Measurements from ENCODE around the gene KIF4A. TPM values are rescaled to one million over a fixed set of nuclear protein-coding genes. Genes with fewer than 3 reads are reported as not detected.
"Not testable (repeated sequence)": the region's sequence is repeated elsewhere in the genome, so short reads cannot be mapped to it uniquely, and the experiment has no call there.

KIF4A gene
- total RNA-seq, 1 donor from 2014 or later = 26.5 TPM

- DNase-seq (ENCODE audit: low spot score) = no peak
- Mint-ChIP-seq H3K36me3 (ENCODE audit: low read depth) (peaks cover 50% of the 10 kb centered on the region), H3K4me3 (ENCODE audit: low read depth) (no peak overlapping the region), H3K9me3 (no peaks in the 10 kb centered on the region), H3K4me1 (ENCODE audit: low read depth) (no peaks in the 10 kb centered on the region), H3K27me3 (ENCODE audit: low read depth) (no peaks in the 10 kb centered on the region), H3K27ac (no peak overlapping the region)
- intact Hi-C loops (cut with micrococcal nuclease) = no loop called here
Measured at GRCh38 chrX:70352496-70352895, 62.6 kb downstream of the KIF4A start.

- intact Hi-C loops (cut with micrococcal nuclease) = no loop called here
- no peak for DNase-seq (ENCODE audit: low spot score)
- Mint-ChIP-seq H3K9me3 (no peaks in the 10 kb centered on the region), H3K4me1 (ENCODE audit: low read depth) (no peaks in the 10 kb centered on the region), H3K36me3 (ENCODE audit: low read depth) (peaks cover 49% of the 10 kb centered on the region), H3K4me3 (ENCODE audit: low read depth) (no peak overlapping the region), H3K27ac (no peak overlapping the region), H3K27me3 (ENCODE audit: low read depth) (no peaks in the 10 kb centered on the region)
Measured at GRCh38 chrX:70353514-70353913, 63.6 kb downstream of the KIF4A start.

- Mint-ChIP-seq H3K4me1 (ENCODE audit: low read depth) (no peaks in the 10 kb centered on the region), H3K4me3 (ENCODE audit: low read depth) (no peak overlapping the region), H3K9me3 (no peaks in the 10 kb centered on the region), H3K27ac (no peak overlapping the region), H3K27me3 (ENCODE audit: low read depth) (no peaks in the 10 kb centered on the region), H3K36me3 (ENCODE audit: low read depth) (peaks cover 54% of the 10 kb centered on the region)
- intact Hi-C loops (cut with micrococcal nuclease) = no loop called here
- DNase-seq (ENCODE audit: low spot score) = no peak
Measured at GRCh38 chrX:70354716-70355115, 64.8 kb downstream of the KIF4A start.

- DNase-seq (ENCODE audit: low spot score) = no peak
- intact Hi-C loops (cut with micrococcal nuclease) = no loop called here
- H3K4me1 Mint-ChIP-seq (ENCODE audit: low read depth) = no peaks in the 10 kb centered on the region
- no peak overlapping the region for H3K27ac Mint-ChIP-seq
- H3K9me3 Mint-ChIP-seq = no peaks in the 10 kb centered on the region
- no peaks in the 10 kb centered on the region for H3K27me3 Mint-ChIP-seq (ENCODE audit: low read depth)
- H3K36me3 Mint-ChIP-seq (ENCODE audit: low read depth) = peaks cover 32% of the 10 kb centered on the region
- H3K4me3 Mint-ChIP-seq (ENCODE audit: low read depth) = no peak overlapping the region
Measured at GRCh38 chrX:70359458-70359857, 69.6 kb downstream of the KIF4A start.

- no peaks in the 10 kb centered on the region for H3K4me1 Mint-ChIP-seq (ENCODE audit: low read depth)
- no peak for DNase-seq (ENCODE audit: low spot score)
- H3K36me3 Mint-ChIP-seq (ENCODE audit: low read depth) = peaks cover 34% of the 10 kb centered on the region
Measured at GRCh38 chrX:70360366-70360765, 70.5 kb downstream of the KIF4A start.

GRCh38 chrX:70368731-70369130 lies 78.8 kb downstream of the KIF4A start:
- H3K4me1 Mint-ChIP-seq (ENCODE audit: low read depth); DNase-seq (ENCODE audit: low spot score); H3K27me3 Mint-ChIP-seq (ENCODE audit: low read depth); H3K27ac Mint-ChIP-seq; intact Hi-C loops (cut with micrococcal nuclease); H3K4me3 Mint-ChIP-seq (ENCODE audit: low read depth); H3K9me3 Mint-ChIP-seq: not testable (repeated sequence)
- H3K36me3 Mint-ChIP-seq (ENCODE audit: low read depth) = peaks cover 53% of the 10 kb centered on the region

More at GRCh38 chrX:70360366-70360765, 70.5 kb downstream of the KIF4A start:
- no peak overlapping the region for H3K27ac Mint-ChIP-seq
- no peaks in the 10 kb centered on the region for H3K9me3 Mint-ChIP-seq
- H3K4me3 Mint-ChIP-seq (ENCODE audit: low read depth) = no peak overlapping the region
- H3K27me3 Mint-ChIP-seq (ENCODE audit: low read depth) = no peaks in the 10 kb centered on the region
- intact Hi-C loops (cut with micrococcal nuclease) = no loop called here

- Mint-ChIP-seq H3K4me3 (ENCODE audit: low read depth) (no peak overlapping the region), H3K27me3 (ENCODE audit: low read depth) (no peaks in the 10 kb centered on the region), H3K36me3 (ENCODE audit: low read depth) (peaks cover 65% of the 10 kb centered on the region), H3K27ac (no peak overlapping the region), H3K4me1 (ENCODE audit: low read depth) (peaks cover 12% of the 10 kb centered on the region), H3K9me3 (no peaks in the 10 kb centered on the region)
- intact Hi-C loops (cut with micrococcal nuclease) = no loop called here
- no peak for DNase-seq (ENCODE audit: low spot score)
Measured at GRCh38 chrX:70386235-70386634, 96.3 kb downstream of the KIF4A start.

GRCh38 chrX:70398899-70399298 lies 109.0 kb downstream of the KIF4A start:
- Mint-ChIP-seq H3K36me3 (ENCODE audit: low read depth) (peaks cover 32% of the 10 kb centered on the region), H3K4me1 (ENCODE audit: low read depth) (peaks cover 2% of the 10 kb centered on the region), H3K27ac (no peak overlapping the region), H3K4me3 (ENCODE audit: low read depth) (no peak overlapping the region), H3K27me3 (ENCODE audit: low read depth) (no peaks in the 10 kb centered on the region), H3K9me3 (no peaks in the 10 kb centered on the region)
- no peak for DNase-seq (ENCODE audit: low spot score)
- intact Hi-C loops (cut with micrococcal nuclease) = no loop called here

- H3K27ac Mint-ChIP-seq; intact Hi-C loops (cut with micrococcal nuclease); H3K9me3 Mint-ChIP-seq; H3K4me1 Mint-ChIP-seq (ENCODE audit: low read depth); H3K4me3 Mint-ChIP-seq (ENCODE audit: low read depth); DNase-seq (ENCODE audit: low spot score); H3K27me3 Mint-ChIP-seq (ENCODE audit: low read depth): not testable (repeated sequence)
- H3K36me3 Mint-ChIP-seq (ENCODE audit: low read depth) = peaks cover 31% of the 10 kb centered on the region
Measured at GRCh38 chrX:70400181-70400580, 110.3 kb downstream of the KIF4A start.

GRCh38 chrX:70402721-70403120 lies 112.8 kb downstream of the KIF4A start:
- H3K4me1 Mint-ChIP-seq (ENCODE audit: low read depth) = peaks cover 2% of the 10 kb centered on the region
- H3K4me3 Mint-ChIP-seq (ENCODE audit: low read depth) = no peak overlapping the region
- H3K9me3 Mint-ChIP-seq = no peaks in the 10 kb centered on the region
- no peak for DNase-seq (ENCODE audit: low spot score)
- H3K36me3 Mint-ChIP-seq (ENCODE audit: low read depth) = peaks cover 22% of the 10 kb centered on the region
- intact Hi-C loops (cut with micrococcal nuclease) = no loop called here
- no peak overlapping the region for H3K27ac Mint-ChIP-seq
- no peaks in the 10 kb centered on the region for H3K27me3 Mint-ChIP-seq (ENCODE audit: low read depth)

GRCh38 chrX:70405003-70405402 lies 115.1 kb downstream of the KIF4A start:
- H3K27me3 Mint-ChIP-seq (ENCODE audit: low read depth) = no peaks in the 10 kb centered on the region
- no peak overlapping the region for H3K27ac Mint-ChIP-seq
- DNase-seq (ENCODE audit: low spot score) = no peak
- peaks cover 27% of the 10 kb centered on the region for H3K36me3 Mint-ChIP-seq (ENCODE audit: low read depth)
- H3K4me3 Mint-ChIP-seq (ENCODE audit: low read depth) = no peak overlapping the region
- intact Hi-C loops (cut with micrococcal nuclease) = no loop called here
- no peaks in the 10 kb centered on the region for H3K9me3 Mint-ChIP-seq
- no peaks in the 10 kb centered on the region for H3K4me1 Mint-ChIP-seq (ENCODE audit: low read depth)

- no peak overlapping the region for H3K27ac Mint-ChIP-seq
- no peak for DNase-seq (ENCODE audit: low spot score)
Measured at GRCh38 chrX:70410921-70411320, 121.0 kb downstream of the KIF4A start.

GRCh38 chrX:70411475-70411874 lies 121.6 kb downstream of the KIF4A start:
- Mint-ChIP-seq H3K36me3 (ENCODE audit: low read depth) (peaks cover 14% of the 10 kb centered on the region), H3K4me3 (ENCODE audit: low read depth) (no peak overlapping the region), H3K4me1 (ENCODE audit: low read depth) (no peaks in the 10 kb centered on the region), H3K27me3 (ENCODE audit: low read depth) (no peaks in the 10 kb centered on the region), H3K9me3 (no peaks in the 10 kb centered on the region), H3K27ac (no peak overlapping the region)
- intact Hi-C loops (cut with micrococcal nuclease) = no loop called here
- no peak for DNase-seq (ENCODE audit: low spot score)

More at GRCh38 chrX:70410921-70411320, 121.0 kb downstream of the KIF4A start:
- H3K36me3 Mint-ChIP-seq (ENCODE audit: low read depth) = peaks cover 14% of the 10 kb centered on the region
- no peaks in the 10 kb centered on the region for H3K27me3 Mint-ChIP-seq (ENCODE audit: low read depth)
- H3K4me1 Mint-ChIP-seq (ENCODE audit: low read depth) = no peaks in the 10 kb centered on the region
- intact Hi-C loops (cut with micrococcal nuclease) = no loop called here
- H3K9me3 Mint-ChIP-seq = no peaks in the 10 kb centered on the region
- no peak overlapping the region for H3K4me3 Mint-ChIP-seq (ENCODE audit: low read depth)

GRCh38 chrX:70421618-70422017 lies 131.7 kb downstream of the KIF4A start:
- Mint-ChIP-seq H3K36me3 (ENCODE audit: low read depth) (peaks cover 12% of the 10 kb centered on the region), H3K9me3 (no peaks in the 10 kb centered on the region), H3K27me3 (ENCODE audit: low read depth) (no peaks in the 10 kb centered on the region), H3K27ac (no peak overlapping the region), H3K4me3 (ENCODE audit: low read depth) (no peak overlapping the region), H3K4me1 (ENCODE audit: low read depth) (no peaks in the 10 kb centered on the region)
- intact Hi-C loops (cut with micrococcal nuclease) = no loop called here
- no peak for DNase-seq (ENCODE audit: low spot score)
